Measurements from ENCODE around the gene CCDC47. TPM values are rescaled to one million over a fixed set of nuclear protein-coding genes. Genes with fewer than 3 reads are reported as not detected.

The CCDC47 gene
- polyA plus RNA-seq, 3 donors, result 15.2 to 56.4 (median 43.0) TPM

GRCh38 chr17:63707151-63707550 is 66.2 kb downstream of the CCDC47 start:
- WGBS (ENCODE audit: insufficient coverage), result 95% methylated on average over 6 of the region's 11 CpGs
- no peaks in the 10 kb centered on the region for H3K9me3 ChIP-seq (replicated peaks in 1 of 2; ENCODE audit: control insufficient read depth in 1 of 2, insufficient read depth in 1 of 2, low read length in 2 of 2)
- H3K27ac Mint-ChIP-seq, result peak overlapping the region in 1 of 7 donors; percentile 59
- H3K27me3 Mint-ChIP-seq (ENCODE audit: low read depth in 3 of 3), result no peaks in the 10 kb centered on the region
- TF ChIP-seq CTCF (IDR thresholded peaks at IDR 0.05), result no peak
- no peak overlapping the region for H3K27ac ChIP-seq (ENCODE audit: low read depth in 1 of 2, low read length in 2 of 2)
- intact Hi-C loops (cut with micrococcal nuclease), result no loop called here
- H3K27me3 ChIP-seq (ENCODE audit: control insufficient read depth in 2 of 2, insufficient read depth in 2 of 2, low read length in 2 of 2), result no peaks in the 10 kb centered on the region
- no peak overlapping the region for H3K4me3 ChIP-seq (replicated peaks in 1 of 3; ENCODE audit: low read depth in 2 of 3, low read length in 3 of 3)
- H3K4me1 Mint-ChIP-seq, result peaks cover 34% of the 10 kb centered on the region
- no peak for DNase-seq
- H3K36me3 Mint-ChIP-seq, result peaks cover 59 to 74% of the 10 kb centered on the region in 2 donors
- H3K36me3 ChIP-seq (replicated peaks in 1 of 2; ENCODE audit: control insufficient read depth in 1 of 2, insufficient read depth in 2 of 2, low read length in 2 of 2), result peaks cover 38 to 82% of the 10 kb centered on the region in 2 donors
- H4K20me1 ChIP-seq (ENCODE audit: insufficient read depth, low read length), result peaks cover 45% of the 10 kb centered on the region
- H3K9me3 Mint-ChIP-seq, result no peaks in the 10 kb centered on the region
- peaks cover 23 to 27% of the 10 kb centered on the region in 2 donors for H3K4me1 ChIP-seq (ENCODE audit: control insufficient read depth in 1 of 2, insufficient read depth in 2 of 2, low read length in 2 of 2)
- H3K9ac ChIP-seq (ENCODE audit: insufficient read depth, low read length, poor library complexity, severe bottlenecking), result no peak overlapping the region
- no peak overlapping the region for H3K4me3 Mint-ChIP-seq
- no peak overlapping the region for H3K4me2 ChIP-seq (replicated peaks; ENCODE audit: extremely low read depth, low read length, poor library complexity, severe bottlenecking)
- H3K79me2 ChIP-seq (ENCODE audit: insufficient read depth, low read length), result peaks cover 17% of the 10 kb centered on the region
- H2AFZ ChIP-seq (ENCODE audit: insufficient read depth, low read depth, low read length, poor library complexity, severe bottlenecking), result no peak overlapping the region

GRCh38 chr17:63706336-63707082 is 66.9 kb downstream of the CCDC47 start:
- WGBS (ENCODE audit: insufficient coverage), result 80% methylated on average over 4 of the region's 7 CpGs
- intact Hi-C loops (cut with micrococcal nuclease), result no loop called here
- Histone ChIP-seq H3K79me2 (ENCODE audit: insufficient read depth, low read length) (peaks cover 21% of the 10 kb centered on the region), H3K4me3 (replicated peaks in 1 of 3; ENCODE audit: low read depth in 2 of 3, low read length in 3 of 3) (no peak overlapping the region), H3K27ac (ENCODE audit: low read depth in 1 of 2, low read length in 2 of 2) (no peak overlapping the region), H3K9me3 (replicated peaks in 1 of 2; ENCODE audit: control insufficient read depth in 1 of 2, insufficient read depth in 1 of 2, low read length in 2 of 2) (no peaks in the 10 kb centered on the region), H3K4me1 (ENCODE audit: control insufficient read depth in 1 of 2, insufficient read depth in 2 of 2, low read length in 2 of 2) (peaks cover 28 to 31% of the 10 kb centered on the region in 2 donors), H3K27me3 (ENCODE audit: control insufficient read depth in 2 of 2, insufficient read depth in 2 of 2, low read length in 2 of 2) (no peaks in the 10 kb centered on the region), H3K9ac (ENCODE audit: insufficient read depth, low read length, poor library complexity, severe bottlenecking) (no peak overlapping the region), H4K20me1 (ENCODE audit: insufficient read depth, low read length) (peaks cover 48% of the 10 kb centered on the region), H3K36me3 (replicated peaks in 1 of 2; ENCODE audit: control insufficient read depth in 1 of 2, insufficient read depth in 2 of 2, low read length in 2 of 2) (peaks cover 32 to 76% of the 10 kb centered on the region in 2 donors), H3K4me2 (replicated peaks; ENCODE audit: extremely low read depth, low read length, poor library complexity, severe bottlenecking) (no peak overlapping the region), H2AFZ (ENCODE audit: insufficient read depth, low read depth, low read length, poor library complexity, severe bottlenecking) (no peak overlapping the region)
- TF ChIP-seq CTCF (IDR thresholded peaks at IDR 0.05), result no peak
- Mint-ChIP-seq H3K36me3 (peaks cover 53 to 67% of the 10 kb centered on the region in 2 donors), H3K9me3 (peaks cover 0 to 2% (median 0%) of the 10 kb centered on the region in 7 donors), H3K4me1 (peaks cover 39% of the 10 kb centered on the region), H3K4me3 (no peak overlapping the region), H3K27me3 (ENCODE audit: low read depth in 3 of 3) (no peaks in the 10 kb centered on the region), H3K27ac (peak overlapping the region in 4 of 7 donors; percentile 8 to 58 (median 38))
- DNase-seq, result no peak
